Caki2 (cell line): Measurements from ENCODE around the gene ARL6IP5. TPM values are rescaled to one million over a fixed set of nuclear protein-coding genes. Genes with fewer than 3 reads are reported as not detected.

Experiments
- DNase-seq: peaks from one replicate; pipeline ENCODE4 v3.0.0-alpha.2; 2015; ENCODE audit warnings: low read depth
- in situ Hi-C: cut with HindIII; loops from 2 replicates; pipeline ENCODE4 v1.10.0; 2016; ENCODE audit warnings: low sequenced_read_pairs, low pct_unique_long_range_greater_than_20kb, mixed read lengths
- total RNA-seq: library from RNA; depleted of rRNA; stranded (reverse); fragments of >200 nt; shearing (Covaris generic); gene quantifications from 2 replicates; pipeline ENCODE4 v1.2.3, GENCODE V29; 2014; ENCODE audit warnings: low replicate concordance; rRNA removed

Gene ARL6IP5, protein sequence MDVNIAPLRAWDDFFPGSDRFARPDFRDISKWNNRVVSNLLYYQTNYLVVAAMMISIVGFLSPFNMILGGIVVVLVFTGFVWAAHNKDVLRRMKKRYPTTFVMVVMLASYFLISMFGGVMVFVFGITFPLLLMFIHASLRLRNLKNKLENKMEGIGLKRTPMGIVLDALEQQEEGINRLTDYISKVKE
- 77.1 and 78.4 TPM in 2 replicates for total RNA-seq

DNA sequence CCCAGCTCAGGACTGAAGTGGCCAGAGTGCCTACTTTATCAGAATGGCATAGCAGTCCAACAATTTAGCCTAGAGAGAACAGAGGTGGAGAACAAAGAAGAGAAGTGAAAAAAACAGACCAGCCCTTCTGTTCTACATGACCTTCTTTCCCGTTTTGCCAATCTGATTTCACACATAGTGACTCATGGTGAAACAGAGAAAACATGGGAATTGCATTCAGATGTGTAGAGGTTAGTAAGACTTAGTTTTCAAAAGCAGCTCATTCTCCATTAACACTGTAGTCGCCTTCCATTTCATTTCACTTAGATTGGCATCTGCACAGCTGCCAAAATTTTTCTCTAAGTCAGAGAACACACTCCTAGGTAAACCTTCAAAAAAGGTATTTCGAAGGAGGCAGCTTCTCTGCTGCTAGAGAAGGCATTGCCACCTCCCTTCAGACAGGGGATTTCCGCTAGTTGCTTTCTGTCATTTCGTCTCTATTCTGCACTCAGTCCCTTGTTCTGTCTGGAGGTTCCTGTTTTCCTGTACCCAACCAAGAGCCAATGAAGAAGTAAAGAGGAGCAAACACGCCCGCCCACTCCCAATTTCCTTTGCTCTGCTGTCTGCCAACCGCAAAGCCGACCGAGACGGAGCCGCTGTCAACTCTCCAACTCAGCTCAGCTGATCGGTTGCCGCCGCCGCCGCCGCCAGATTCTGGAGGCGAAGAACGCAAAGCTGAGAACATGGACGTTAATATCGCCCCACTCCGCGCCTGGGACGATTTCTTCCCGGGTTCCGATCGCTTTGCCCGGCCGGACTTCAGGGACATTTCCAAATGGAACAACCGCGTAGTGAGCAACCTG, at the start of gene ARL6IP5:
ARL6IP5 (plus strand) TSS at position 612 of the 842 bp plus-strand sequence; CDS start at position 723, 111 bp downstream.
- DNase-seq = peak; percentile 88
- in situ Hi-C loops = no loop called here

GRCh38 chr3:69044608-69045007, 40.1 kb upstream of the ARL6IP5 start:
- no peak for DNase-seq
- in situ Hi-C loops = no loop called here

DNA sequence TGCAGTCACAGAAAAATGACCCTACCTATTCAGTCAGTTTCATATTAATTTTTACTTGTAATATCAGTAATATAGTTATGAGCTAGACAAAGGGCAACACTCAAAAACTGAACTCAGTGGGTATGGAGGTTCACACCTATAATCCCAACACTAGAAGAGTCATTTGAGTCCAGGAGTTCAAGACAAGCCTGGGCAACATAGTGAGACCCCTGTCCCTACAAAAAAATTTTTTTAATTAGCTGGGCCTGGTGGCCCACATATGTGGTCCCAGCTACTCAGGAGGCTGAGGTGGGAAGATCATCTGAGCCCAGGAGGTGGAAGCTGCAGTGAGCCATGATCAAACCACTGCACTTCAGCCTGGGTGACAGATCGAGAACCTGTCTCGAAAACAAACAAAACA, 35.7 kb upstream of the ARL6IP5 start:
- no peak for DNase-seq
- in situ Hi-C loops = no loop called here

GRCh38 chr3:69051756-69052471, 32.8 kb upstream of the ARL6IP5 start, which contains the start of gene TMF1:
Gene TMF1 (minus strand): TSS chr3:69052333. CDS start chr3:69052086, 247 bp downstream.
- in situ Hi-C loops = no loop called here
- peak; percentile 92 for DNase-seq

DNA sequence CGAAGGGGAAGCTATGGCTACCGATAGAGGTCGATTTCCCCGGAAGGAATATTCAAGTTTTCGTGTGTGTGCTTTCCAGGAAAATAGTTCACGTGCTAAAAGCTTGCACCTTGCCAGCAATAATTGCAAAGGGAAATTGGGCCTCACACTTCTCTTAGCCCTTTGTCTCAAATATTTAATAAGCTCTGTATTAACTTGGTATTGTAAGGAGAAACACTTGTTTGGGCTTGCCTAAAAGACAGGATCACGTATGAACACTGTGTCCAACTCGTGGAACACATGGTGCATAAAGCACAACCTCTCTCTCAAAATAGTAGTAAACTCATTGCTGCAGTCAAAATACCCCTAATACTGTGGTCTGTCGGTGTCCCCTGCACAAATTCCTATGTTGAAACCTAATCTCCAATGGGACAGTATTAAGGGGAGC, 32.3 kb upstream of the ARL6IP5 start:
- in situ Hi-C loops = no loop called here
- DNase-seq = no peak

DNA sequence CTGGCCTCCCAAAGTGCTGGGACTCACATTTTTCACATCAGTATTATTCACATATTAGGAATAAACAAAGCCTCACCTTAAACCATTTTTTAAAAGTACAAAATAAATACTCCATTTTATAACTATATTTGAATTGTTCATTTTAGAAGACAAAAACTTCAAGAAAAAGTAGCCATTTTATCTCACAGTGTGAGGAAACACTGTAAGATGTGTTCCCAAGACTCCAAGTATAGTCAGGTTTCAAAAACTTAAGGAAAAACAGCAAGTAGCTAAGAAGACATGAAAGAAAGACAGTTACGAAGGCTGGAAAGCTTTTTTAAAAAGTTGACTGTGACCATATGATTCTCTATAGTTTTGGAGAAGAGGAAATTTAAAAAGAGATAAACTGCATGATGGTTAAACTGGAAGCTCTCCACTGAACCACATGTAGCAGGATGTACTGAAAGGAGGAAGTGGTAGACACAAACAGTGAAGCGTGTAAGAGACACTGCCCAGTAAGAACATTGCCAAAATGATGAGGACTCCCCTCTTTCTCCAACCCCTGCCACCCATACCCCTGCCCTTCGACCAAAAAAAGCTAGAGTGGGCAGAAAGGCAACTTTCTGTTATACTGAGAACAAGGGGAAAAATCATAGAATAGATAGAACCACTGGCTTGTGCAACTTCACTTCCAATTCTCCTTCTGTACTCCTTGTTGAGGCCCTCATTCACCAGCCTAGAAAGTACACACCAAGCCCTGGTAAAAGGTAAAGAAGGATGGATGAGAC, 26.4 kb upstream of the ARL6IP5 start:
- no peak for DNase-seq
- in situ Hi-C loops = no loop called here

DNA sequence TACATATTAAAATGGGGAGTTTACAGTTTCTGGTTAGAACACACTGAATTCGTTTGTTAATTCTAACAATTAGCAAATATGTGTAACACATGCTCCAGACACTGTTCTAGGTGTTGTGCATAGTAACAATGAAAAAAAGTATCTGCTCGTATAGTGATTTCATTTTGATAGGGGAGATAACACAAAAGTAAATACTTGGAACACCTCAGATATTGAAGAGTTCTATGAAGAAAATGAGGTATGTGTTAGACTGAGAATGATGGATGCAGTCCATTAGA, 25.9 kb upstream of the ARL6IP5 start:
- no peak for DNase-seq

GRCh38 chr3:69059688-69060087, 25.0 kb upstream of the ARL6IP5 start:
- in situ Hi-C loops = no loop called here

More for the DNA sequence above, 25.9 kb upstream of the ARL6IP5 start:
- in situ Hi-C loops = no loop called here

GRCh38 chr3:69063636-69064035, 21.1 kb upstream of the ARL6IP5 start:
- DNase-seq = no peak
- in situ Hi-C loops = no loop called here

More at GRCh38 chr3:69059688-69060087, 25.0 kb upstream of the ARL6IP5 start:
- no peak for DNase-seq

- in situ Hi-C loops = no loop called here
- no peak for DNase-seq
These were observed 19.3 kb upstream of the ARL6IP5 start for GRCh38 chr3:69065318-69065964.

DNA sequence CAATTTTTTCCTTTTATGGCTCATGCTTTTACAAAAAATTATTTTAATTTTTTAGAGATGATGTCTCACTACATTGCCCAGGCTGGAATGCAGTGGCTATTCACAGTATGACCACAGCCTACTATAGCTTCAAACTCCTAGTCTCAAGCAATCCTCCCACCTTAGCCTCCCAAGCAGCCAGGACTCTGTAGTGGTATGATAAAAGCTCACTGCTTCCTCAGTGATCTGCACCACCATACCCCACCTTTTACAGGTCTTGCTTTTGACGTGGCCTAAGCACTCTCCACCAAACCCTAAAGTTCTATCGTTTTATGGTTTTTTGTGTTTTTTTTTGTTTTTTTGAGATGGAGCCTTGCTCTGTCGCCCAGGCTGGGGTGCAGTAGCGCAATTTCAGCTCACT, 18.6 kb upstream of the ARL6IP5 start:
- in situ Hi-C loops = no loop called here
- no peak for DNase-seq

GRCh38 chr3:69072928-69073327, 11.8 kb upstream of the ARL6IP5 start:
- in situ Hi-C loops = no loop called here
- DNase-seq = no peak

GRCh38 chr3:69079269-69080159, 5.2 kb upstream of the ARL6IP5 start:
- in situ Hi-C loops = no loop called here

DNA sequence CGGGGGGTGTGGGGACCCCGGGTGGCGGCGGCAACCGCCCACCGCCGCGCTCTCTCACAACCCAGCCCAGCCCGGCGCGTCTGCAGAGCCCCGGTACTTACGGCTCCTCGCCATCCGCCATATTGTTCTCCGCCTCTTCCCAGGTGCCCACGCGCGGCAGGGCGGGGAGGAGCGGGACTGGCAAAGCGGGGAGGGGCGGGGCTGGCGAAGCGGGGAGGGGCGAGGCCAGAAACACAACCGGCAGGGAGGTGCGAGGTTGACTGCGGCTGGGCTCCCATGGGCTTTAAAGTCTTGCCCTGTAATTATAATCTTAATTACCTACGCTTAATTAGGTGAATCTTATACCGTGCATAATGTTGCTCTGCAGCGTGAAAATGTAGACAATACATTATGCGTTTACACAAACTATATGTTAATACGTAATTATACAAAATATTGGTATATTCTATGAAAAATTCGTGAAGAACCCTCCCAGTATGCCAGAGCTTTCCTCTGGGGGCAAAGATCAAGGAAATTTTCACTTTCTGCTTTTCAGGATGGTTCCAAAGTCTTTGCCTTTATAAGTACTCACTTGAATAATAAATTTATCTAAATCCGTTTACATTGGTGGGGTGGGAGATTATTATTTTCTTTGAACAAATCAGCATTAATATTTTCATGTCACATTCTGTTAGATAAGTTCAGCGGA, 4.4 kb upstream of the ARL6IP5 start, which contains the start of gene UBA3:
UBA3 (minus strand) TSS at position 133 of the 688 bp plus-strand sequence; CDS start at position 121, 12 bp downstream.
- in situ Hi-C loops = no loop called here
- DNase-seq = peak; percentile 22

More at GRCh38 chr3:69079269-69080159, 5.2 kb upstream of the ARL6IP5 start:
- DNase-seq = no peak

DNA sequence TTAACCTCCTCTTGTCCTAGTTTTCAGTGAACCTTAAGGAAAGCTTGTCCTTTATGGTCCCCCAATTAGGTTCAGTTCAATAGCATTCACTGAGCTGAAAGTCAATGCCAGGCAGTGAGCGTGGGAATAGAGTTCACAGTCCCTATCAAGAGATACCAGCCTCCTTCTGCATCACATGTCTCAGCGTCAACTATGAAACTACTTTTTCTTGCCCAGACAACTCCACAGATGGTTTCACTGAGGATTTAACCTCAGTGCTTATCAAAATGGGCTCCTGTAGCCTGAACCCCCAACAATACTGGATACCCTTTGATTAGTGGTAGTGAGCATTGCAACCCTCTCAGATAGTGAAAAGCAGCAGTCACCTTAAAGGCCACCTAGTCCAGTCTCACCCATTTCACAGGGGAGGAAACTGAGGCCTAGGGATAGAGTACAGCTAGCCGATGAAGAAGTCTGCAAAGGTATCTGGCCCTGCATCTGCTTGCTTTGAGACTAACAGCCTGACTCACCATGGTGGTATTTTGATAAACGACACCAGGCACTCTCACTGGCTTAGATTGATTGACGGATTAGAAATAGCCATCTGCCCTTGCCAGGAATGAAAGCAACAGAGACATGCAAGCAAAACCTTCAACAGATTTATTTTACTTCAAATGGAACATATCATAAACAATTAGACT, 3.0 kb upstream of the ARL6IP5 start:
- no peak for DNase-seq
- in situ Hi-C loops = no loop called here

GRCh38 chr3:69082361-69082760, 2.4 kb upstream of the ARL6IP5 start:
- in situ Hi-C loops = no loop called here
- DNase-seq = no peak
